Pancreas (tissue), 10 donors: ENCODE results near the gene ATP9A. TPM values are rescaled to one million over a fixed set of nuclear protein-coding genes. Genes with fewer than 3 reads are reported as not detected.
"Not testable (repeated sequence)": the region's sequence is repeated elsewhere in the genome, so short reads cannot be mapped to it uniquely, and the experiment has no call there.

Source experiments
- ATAC-seq, 4 donors: fragments of 200-7000 bp; cut with Tn5 transposase; one replicate each; pipeline versions ENCODE4 v1.8.0 to v1.9.1; 2020; ENCODE audit warnings: mild to moderate bottlenecking in 4 of 4, moderate library complexity in 4 of 4
- DNase-seq, 6 donors: peaks; one replicate each; pipeline ENCODE4 v3.0.0-alpha.2; 2020
- FAIRE-seq: peaks from 2 replicates; lab custom pipeline; 2012; peaks lifted over from hg19 to GRCh38; lab: Jason Lieb, UNC
- H3K27ac ChIP-seq, 4 donors: fragments of 200-600 bp; sonication (generic); 1 replicate in 3 of 4; 2 replicates in 1 of 4; pipeline versions ENCODE4 v1.5.0 to v1.8.0; 2020
- H3K27me3 ChIP-seq, 4 donors: fragments of 200-600 bp; one replicate each; pipeline ENCODE4 v1.8.0; 2021
- H3K36me3 ChIP-seq, 3 donors: fragments of 200-600 bp; sonication (generic) in 1 of 3; one replicate each; pipeline versions ENCODE4 v1.5.0 to v1.8.0; 2020 to 2021
- H3K4me1 ChIP-seq, 3 donors: fragments of 200-600 bp; one replicate each; pipeline ENCODE4 v1.8.0; 2021
- H3K4me3 ChIP-seq, 4 donors: fragments of 200-600 bp; sonication (generic) in 2 of 4; one replicate each; pipeline versions ENCODE4 v1.5.0 to v1.8.0; 2020 to 2021
- H3K9me3 ChIP-seq, 4 donors: fragments of 200-600 bp; one replicate each; pipeline ENCODE4 v1.8.0; 2021
- WGBS, 2 donors: extraction: QIAGEN DNeasy Blood & Tissue Kit; methylation state at CpG; one replicate each; pipeline ENCODE4 v1.1.7; 2013; 5-methylcytosine and 5-hydroxymethylcytosine counted together
- intact Hi-C, 3 donors: fragments of 100-400 bp; cut with DNase I; formaldehyde crosslinking; loops; one replicate each; pipeline versions ENCODE4 v1.11.1 to v1.14.2; 2022
- polyA plus RNA-seq, 2 donors: library from polyadenylated mRNA; stranded (reverse); fragments of 200-250 nt; gene quantifications; one replicate each; pipeline ENCODE4 v1.2.3, GENCODE V29; 2013
- total RNA-seq, 6 donors: library from RNA; stranded (reverse); fragmentation: NEBNext Ultra II Directional in 4 of 6; extraction: Animal tissue kit (Norgen Biotek cat#: 25700) in 4 of 6; gene quantifications; one replicate each; pipeline versions ENCODE4 v1.2.1 to v1.2.4, GENCODE V29; 2021 to 2023
- TF ChIP-seq, protein P1 (sequence below), 4 donors: fragments of 200-600 bp; sonication (generic) in 3 of 4; IDR thresholded peaks; one replicate each; pipeline versions ENCODE4 v1.5.0 to v1.8.0; 2021; ENCODE audit warnings: antibody characterized with exemption in 4 of 4
- donor health status: healthy with polysubstance abuse.
- donor health status: DM: no; HTN: no; CAD: no; lungs with moderate emphysema.
- donor health status: DM: no; HTN: no; CAD: no.
- donor health status: control.
- donor health status: control.
- donor health status: Bipolar disorder and iron deficiency.
- donor health status: DM: yes; HTN: yes; CAD: no.
- donor health status: DM: no; HTN: no; CAD: no.
- donor health status: DM: no; HTN: no; CAD: no.
- donor health status: DM: yes; HTN: yes; CAD: no.

The ATP9A gene
- total and polyA plus RNA-seq, 8 donors = 5.8 to 41.0 (median 20.0) TPM

DNA sequence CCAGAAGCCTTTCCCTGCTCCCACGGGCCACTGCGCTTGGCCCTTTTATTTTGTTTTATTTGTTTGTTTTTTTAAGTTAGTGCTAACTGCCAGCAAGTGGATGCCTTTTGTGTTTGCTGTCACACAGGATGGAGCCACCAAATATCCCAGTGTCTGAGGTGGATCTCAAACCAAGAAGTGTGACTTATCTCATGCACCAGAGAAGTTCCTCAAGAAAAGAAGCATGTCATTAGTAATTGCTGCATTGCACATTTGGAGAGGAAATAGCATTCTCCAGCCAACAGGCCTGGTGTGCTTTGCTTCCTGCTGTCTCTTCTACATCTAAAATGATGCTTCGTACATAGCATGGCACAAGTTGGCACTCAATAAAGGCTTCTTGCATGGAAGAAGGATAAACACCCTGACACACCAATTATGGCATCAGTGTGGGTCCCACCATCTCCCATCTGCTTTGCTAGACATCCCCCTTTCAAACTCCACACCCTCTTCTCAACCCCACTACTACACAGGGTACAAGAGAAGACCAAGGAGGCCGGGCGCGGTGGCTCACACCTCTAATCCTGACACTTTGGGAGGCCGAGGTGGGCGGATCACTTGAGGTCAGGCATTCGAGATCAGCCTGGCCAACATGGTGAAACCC, 1.9 kb upstream of the ATP9A start:
- no peak overlapping the region for H3K27ac ChIP-seq
- H3K9me3 ChIP-seq = no peaks in the 10 kb centered on the region
- no peak overlapping the region for H3K4me3 ChIP-seq
- no peak for DNase-seq
- H3K4me1 ChIP-seq = no peaks in the 10 kb centered on the region
- no peaks in the 10 kb centered on the region for H3K36me3 ChIP-seq
- no peaks in the 10 kb centered on the region for H3K27me3 ChIP-seq
- intact Hi-C loops = no loop called here
- TF ChIP-seq, protein P1, sequence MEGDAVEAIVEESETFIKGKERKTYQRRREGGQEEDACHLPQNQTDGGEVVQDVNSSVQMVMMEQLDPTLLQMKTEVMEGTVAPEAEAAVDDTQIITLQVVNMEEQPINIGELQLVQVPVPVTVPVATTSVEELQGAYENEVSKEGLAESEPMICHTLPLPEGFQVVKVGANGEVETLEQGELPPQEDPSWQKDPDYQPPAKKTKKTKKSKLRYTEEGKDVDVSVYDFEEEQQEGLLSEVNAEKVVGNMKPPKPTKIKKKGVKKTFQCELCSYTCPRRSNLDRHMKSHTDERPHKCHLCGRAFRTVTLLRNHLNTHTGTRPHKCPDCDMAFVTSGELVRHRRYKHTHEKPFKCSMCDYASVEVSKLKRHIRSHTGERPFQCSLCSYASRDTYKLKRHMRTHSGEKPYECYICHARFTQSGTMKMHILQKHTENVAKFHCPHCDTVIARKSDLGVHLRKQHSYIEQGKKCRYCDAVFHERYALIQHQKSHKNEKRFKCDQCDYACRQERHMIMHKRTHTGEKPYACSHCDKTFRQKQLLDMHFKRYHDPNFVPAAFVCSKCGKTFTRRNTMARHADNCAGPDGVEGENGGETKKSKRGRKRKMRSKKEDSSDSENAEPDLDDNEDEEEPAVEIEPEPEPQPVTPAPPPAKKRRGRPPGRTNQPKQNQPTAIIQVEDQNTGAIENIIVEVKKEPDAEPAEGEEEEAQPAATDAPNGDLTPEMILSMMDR (IDR thresholded peaks at IDR 0.05) = no peak
- ATAC-seq = no peak
- no peak for FAIRE-seq
- WGBS, 2 donors = 88 to 92% methylated on average over 9 of the region's 9 CpGs

- H3K36me3 ChIP-seq = no peaks in the 10 kb centered on the region
- intact Hi-C loops = no loop called here
- TF ChIP-seq, protein P1 (IDR thresholded peaks at IDR 0.05) = no peak
- peak overlapping the region in 2 of 4 donors; percentile 3 to 74 for H3K4me3 ChIP-seq
- no peaks in the 10 kb centered on the region for H3K9me3 ChIP-seq
- 13 to 18% methylated on average over 15 to 16 of the region's 16 CpGs for WGBS, 2 donors
- FAIRE-seq (no peak), ATAC-seq (no peak), DNase-seq (peak in 1 of 6 donors; percentile 25)
- no peaks in the 10 kb centered on the region for H3K27me3 ChIP-seq
- no peaks in the 10 kb centered on the region for H3K4me1 ChIP-seq
- no peak overlapping the region for H3K27ac ChIP-seq
Measured at GRCh38 chr20:51768759-51769517, 748 bp upstream of the ATP9A start.

DNA sequence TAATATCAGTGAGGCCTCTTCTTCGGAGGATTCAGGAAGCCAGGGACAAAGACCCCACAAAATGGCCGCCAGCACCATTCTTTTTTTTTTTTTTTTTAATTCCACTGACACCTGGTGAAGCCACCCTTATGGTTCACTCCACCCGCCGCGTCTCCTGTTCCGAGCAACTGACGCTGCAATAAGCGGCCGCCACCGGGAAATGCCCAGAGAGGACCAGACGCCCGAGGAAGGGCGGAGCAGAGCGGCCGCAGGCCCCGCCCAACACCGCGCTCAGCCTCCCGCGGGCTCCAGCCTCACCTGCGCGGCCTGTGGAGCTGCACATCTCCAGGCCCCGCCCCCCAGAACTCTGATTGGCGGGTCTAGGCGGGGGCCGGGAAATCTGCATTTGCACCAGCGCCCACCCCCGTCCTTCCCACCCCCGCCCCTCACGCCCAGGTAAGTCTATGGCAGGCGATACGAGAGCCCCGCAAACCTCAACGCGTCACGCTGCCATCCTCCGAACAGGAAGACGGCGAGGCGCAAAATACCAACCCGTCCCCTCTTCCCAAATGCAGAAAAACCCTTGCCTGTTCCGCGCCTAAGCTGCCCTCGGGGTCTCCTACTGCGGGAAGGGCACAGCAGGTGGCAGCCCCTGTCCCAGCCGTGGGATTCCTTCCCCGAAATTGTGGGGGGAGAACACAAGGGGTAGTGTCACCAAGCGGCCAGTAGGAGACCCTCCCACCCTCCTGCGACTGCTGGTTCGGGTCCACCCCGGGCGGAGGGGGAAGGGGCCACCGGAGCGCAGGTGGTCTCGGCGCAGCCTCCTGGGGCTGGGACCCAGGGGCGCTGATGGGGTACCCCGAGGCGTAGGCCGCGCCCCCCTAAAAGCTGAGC, 960 bp downstream of the ATP9A start:
- 0 to 1% methylated on average over 54 to 61 of the region's 61 CpGs for WGBS, 2 donors

GRCh38 chr20:51765381-51765780, 2.8 kb downstream of the ATP9A start:
- H3K4me1 ChIP-seq, H3K4me3 ChIP-seq, DNase-seq, FAIRE-seq, H3K9me3 ChIP-seq, intact Hi-C loops, H3K27me3 ChIP-seq, H3K36me3 ChIP-seq, ATAC-seq: not testable (repeated sequence)
- H3K27ac ChIP-seq = peak overlapping the region in 1 of 4 donors; percentile 22
- 59 to 67% methylated on average over 10 of the region's 10 CpGs for WGBS, 2 donors

More for the DNA sequence above, 960 bp downstream of the ATP9A start:
- DNase-seq (peak; percentile 92 to 96 (median 93)), FAIRE-seq (no peak), ATAC-seq (peak; percentile 96 to 98 (median 96))
- Histone ChIP-seq H3K27ac (peak overlapping the region; percentile 40 to 90 (median 84)), H3K9me3 (no peaks in the 10 kb centered on the region), H3K4me3 (peak overlapping the region; percentile 60 to 75 (median 74)), H3K27me3 (no peaks in the 10 kb centered on the region), H3K36me3 (no peaks in the 10 kb centered on the region), H3K4me1 (no peaks in the 10 kb centered on the region)
- TF ChIP-seq, protein P1 (IDR thresholded peaks at IDR 0.05) = peak in 1 of 4 donors; percentile 15
- intact Hi-C loops = no loop called here

DNA sequence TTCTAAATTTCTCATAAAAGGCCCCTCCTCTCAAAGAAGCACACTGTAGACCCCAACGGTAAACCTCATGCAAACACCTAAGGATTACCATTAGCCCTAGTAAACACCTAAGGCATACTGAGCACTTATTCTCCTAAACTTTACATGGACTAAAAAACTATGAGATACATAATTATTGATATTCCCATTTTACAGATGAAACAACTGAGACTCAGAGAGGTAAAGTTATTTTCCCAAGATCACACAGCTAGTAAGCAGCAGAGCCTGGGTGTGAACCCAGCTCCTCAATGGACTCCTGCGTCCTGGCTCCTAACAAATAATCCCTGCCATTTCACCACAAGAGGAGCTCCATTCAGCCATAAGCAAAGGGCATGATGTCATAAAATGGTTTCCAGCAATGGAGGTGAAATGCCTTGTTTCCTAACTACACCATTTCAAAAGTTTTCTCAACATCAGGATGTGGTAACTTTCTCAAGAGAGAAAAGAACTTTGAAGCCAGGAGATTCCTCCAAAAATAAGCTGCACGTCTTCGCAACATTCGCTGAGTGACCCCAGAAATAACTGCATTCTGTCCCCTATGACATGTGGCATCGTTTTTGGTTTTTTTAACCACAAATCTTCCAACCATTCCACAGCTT, 4.1 kb downstream of the ATP9A start:
- H3K9me3 ChIP-seq = no peaks in the 10 kb centered on the region
- H3K27me3 ChIP-seq = no peaks in the 10 kb centered on the region
- 89 to 97% methylated on average over 6 of the region's 6 CpGs for WGBS, 2 donors
- FAIRE-seq (no peak), ATAC-seq (no peak), DNase-seq (no peak)
- no peaks in the 10 kb centered on the region for H3K36me3 ChIP-seq
- H3K4me3 ChIP-seq = no peak overlapping the region
- intact Hi-C loops = no loop called here
- no peaks in the 10 kb centered on the region for H3K4me1 ChIP-seq
- no peak overlapping the region for H3K27ac ChIP-seq
- TF ChIP-seq, protein P1 (IDR thresholded peaks at IDR 0.05) = no peak
